Measurements from ENCODE around the gene CSTPP1. TPM values are rescaled to one million over a fixed set of nuclear protein-coding genes. Genes with fewer than 3 reads are reported as not detected.

Gene CSTPP1
- total RNA-seq, 4 donors from 2014 or later: 18.3 to 27.0 (median 24.6) TPM

DNA sequence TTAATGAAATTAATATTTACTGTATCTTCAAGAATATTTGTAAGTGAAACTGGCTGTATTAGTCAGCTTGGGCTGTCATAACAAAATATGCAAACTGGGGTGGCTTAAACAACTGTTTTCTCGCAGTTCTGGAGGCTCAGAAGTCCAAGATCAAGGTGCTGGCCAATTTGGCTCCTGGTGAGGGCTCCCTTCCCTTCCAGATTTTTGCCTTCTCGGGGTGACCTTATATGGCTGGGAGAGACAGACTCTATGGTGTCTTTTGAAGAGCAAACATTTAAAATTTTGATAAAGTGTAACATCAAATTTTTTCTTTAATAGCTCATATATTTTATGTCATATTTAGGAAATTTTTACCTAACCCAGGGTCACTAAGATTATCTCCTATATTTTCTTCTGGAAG, 30.2 kb downstream of the CSTPP1 start:
- no peak overlapping the region for H3K27ac ChIP-seq

DNA sequence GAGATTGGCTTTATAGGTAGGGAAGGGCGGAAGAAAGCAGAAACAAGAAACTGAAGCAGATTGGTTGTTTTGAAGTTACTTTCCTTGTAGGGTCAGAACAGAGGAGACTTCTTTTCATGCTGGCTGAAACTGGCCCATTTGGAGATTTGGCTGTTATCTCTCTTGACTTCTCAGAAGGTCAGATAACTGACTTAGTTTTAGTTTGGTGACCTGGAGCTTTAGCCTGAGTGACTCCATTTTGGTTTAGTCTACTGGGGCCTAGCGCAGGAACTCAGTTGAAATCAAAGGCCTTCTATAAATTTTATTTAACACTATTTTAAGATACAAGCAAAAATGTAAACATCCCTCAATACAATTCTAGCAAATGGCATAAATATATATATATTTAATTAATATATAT, 31.4 kb downstream of the CSTPP1 start:
- DNase-seq: no peak
- in situ Hi-C loops (cut with MboI; ENCODE audit: low pct_ligation_motif_present in 1 of 4, low pct_unique_long_range_greater_than_20kb in 1 of 4, low sequenced_read_pairs in 3 of 4): no loop called here

More for the DNA sequence above, 30.2 kb downstream of the CSTPP1 start:
- WGBS, 2 donors (ENCODE audit: low coverage in 1 of 2): 71 to 78% methylated on average over 2 of the region's 2 CpGs
- intact Hi-C loops (cut with DNase I; ENCODE audit: low total_unique reads) (no loop called here), in situ Hi-C loops (cut with MboI; ENCODE audit: low pct_ligation_motif_present in 1 of 4, low pct_unique_long_range_greater_than_20kb in 1 of 4, low sequenced_read_pairs in 3 of 4) (no loop called here)
- no peak for DNase-seq
- H3K36me3 ChIP-seq: no peaks in the 10 kb centered on the region
- peaks cover 0 to 9% (median 3%) of the 10 kb centered on the region in 4 donors for H3K4me1 ChIP-seq
- TF ChIP-seq, protein P1, sequence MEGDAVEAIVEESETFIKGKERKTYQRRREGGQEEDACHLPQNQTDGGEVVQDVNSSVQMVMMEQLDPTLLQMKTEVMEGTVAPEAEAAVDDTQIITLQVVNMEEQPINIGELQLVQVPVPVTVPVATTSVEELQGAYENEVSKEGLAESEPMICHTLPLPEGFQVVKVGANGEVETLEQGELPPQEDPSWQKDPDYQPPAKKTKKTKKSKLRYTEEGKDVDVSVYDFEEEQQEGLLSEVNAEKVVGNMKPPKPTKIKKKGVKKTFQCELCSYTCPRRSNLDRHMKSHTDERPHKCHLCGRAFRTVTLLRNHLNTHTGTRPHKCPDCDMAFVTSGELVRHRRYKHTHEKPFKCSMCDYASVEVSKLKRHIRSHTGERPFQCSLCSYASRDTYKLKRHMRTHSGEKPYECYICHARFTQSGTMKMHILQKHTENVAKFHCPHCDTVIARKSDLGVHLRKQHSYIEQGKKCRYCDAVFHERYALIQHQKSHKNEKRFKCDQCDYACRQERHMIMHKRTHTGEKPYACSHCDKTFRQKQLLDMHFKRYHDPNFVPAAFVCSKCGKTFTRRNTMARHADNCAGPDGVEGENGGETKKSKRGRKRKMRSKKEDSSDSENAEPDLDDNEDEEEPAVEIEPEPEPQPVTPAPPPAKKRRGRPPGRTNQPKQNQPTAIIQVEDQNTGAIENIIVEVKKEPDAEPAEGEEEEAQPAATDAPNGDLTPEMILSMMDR (IDR thresholded peaks at IDR 0.05): no peak
- TF ChIP-seq POLR2A (IDR thresholded peaks at IDR 0.05) (no peak), POLR2AphosphoS5 (IDR thresholded peaks at IDR 0.05) (no peak), EP300 (IDR thresholded peaks at IDR 0.05; ENCODE audit: low read depth) (no peak)
- no peak overlapping the region for H3K4me3 ChIP-seq
- H3K9me3 ChIP-seq: no peaks in the 10 kb centered on the region
- no peaks in the 10 kb centered on the region for H3K27me3 ChIP-seq

DNA sequence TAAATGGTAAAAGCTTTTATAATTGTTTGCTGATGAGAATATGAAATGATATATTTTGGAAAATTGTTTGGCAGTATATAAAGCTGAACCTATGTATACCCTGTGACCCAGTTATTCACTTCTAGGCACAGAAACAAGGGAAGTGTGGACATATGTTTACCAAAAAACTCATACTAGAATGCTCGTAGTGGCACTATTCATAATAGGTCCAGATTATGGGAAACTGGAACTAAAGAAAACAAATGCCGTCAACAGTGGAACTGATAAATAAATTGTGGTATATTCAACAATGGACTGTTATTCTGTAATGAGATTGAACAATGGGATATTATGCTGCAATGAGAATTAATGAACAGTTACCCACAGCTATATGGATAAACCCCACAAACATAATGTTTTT, 32.8 kb downstream of the CSTPP1 start:
- H3K9me3 ChIP-seq: no peaks in the 10 kb centered on the region
- H3K27ac ChIP-seq: no peak overlapping the region
- TF ChIP-seq POLR2AphosphoS5 (IDR thresholded peaks at IDR 0.05): no peak
- no peak for TF ChIP-seq POLR2A (IDR thresholded peaks at IDR 0.05)
- TF ChIP-seq, protein P1 (IDR thresholded peaks at IDR 0.05): no peak
- no peak for TF ChIP-seq EP300 (IDR thresholded peaks at IDR 0.05; ENCODE audit: low read depth)
- H3K27me3 ChIP-seq: no peaks in the 10 kb centered on the region
- H3K4me3 ChIP-seq: no peak overlapping the region
- peaks cover 0 to 19% (median 7%) of the 10 kb centered on the region in 4 donors for H3K4me1 ChIP-seq
- no peak for DNase-seq
- intact Hi-C loops (cut with DNase I; ENCODE audit: low total_unique reads) (no loop called here), in situ Hi-C loops (cut with MboI; ENCODE audit: low pct_ligation_motif_present in 1 of 4, low pct_unique_long_range_greater_than_20kb in 1 of 4, low sequenced_read_pairs in 3 of 4) (no loop called here)
- 83 to 94% methylated on average over 2 of the region's 2 CpGs for WGBS, 2 donors (ENCODE audit: low coverage in 1 of 2)
- no peaks in the 10 kb centered on the region for H3K36me3 ChIP-seq

More for the DNA sequence above, 31.4 kb downstream of the CSTPP1 start:
- Histone ChIP-seq H3K4me1 (peaks cover 0 to 19% (median 7%) of the 10 kb centered on the region in 4 donors), H3K27ac (no peak overlapping the region), H3K4me3 (no peak overlapping the region), H3K36me3 (no peaks in the 10 kb centered on the region), H3K27me3 (no peaks in the 10 kb centered on the region), H3K9me3 (no peaks in the 10 kb centered on the region)
- TF ChIP-seq POLR2AphosphoS5 (IDR thresholded peaks at IDR 0.05) (no peak), EP300 (IDR thresholded peaks at IDR 0.05; ENCODE audit: low read depth) (no peak), POLR2A (IDR thresholded peaks at IDR 0.05) (no peak)
- TF ChIP-seq, protein P1 (IDR thresholded peaks at IDR 0.05): no peak
- WGBS, 2 donors (ENCODE audit: low coverage in 1 of 2): 92 to 95% methylated on average over 2 of the region's 2 CpGs
- intact Hi-C loops (cut with DNase I; ENCODE audit: low total_unique reads): no loop called here

DNA sequence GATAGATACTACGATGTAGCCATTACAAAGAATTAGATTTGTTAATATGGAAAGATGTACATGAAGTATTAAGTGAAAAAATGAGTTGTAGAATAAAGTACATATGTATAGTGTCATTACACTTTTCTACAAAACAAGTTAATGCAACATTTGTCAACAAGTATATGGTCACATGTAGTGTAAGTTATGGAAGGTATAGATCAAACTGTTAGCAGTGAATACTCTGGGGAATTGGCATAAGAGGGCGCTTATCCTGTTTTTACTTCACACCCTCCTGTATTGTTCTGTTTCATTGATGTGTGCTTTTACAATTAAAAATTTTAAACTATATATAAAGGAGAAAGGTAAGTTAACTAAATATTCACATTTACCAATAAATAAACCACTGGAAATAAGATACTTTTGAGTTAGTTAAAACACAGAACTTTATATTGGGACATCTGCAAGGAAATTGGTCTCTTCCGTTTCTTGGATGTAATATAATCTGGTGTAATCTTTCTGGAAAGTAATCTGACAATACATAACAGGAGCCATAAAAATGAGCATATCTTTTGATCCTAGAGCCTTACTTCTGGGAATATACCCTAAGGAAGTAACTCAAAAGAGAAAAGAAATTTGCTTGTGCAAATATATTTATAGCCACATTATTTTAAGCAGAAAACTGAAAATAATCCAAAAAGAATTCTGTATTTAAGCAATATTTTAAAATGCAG, 34.5 kb downstream of the CSTPP1 start:
- Histone ChIP-seq H3K27ac (no peak overlapping the region), H3K9me3 (no peaks in the 10 kb centered on the region), H3K36me3 (no peaks in the 10 kb centered on the region), H3K4me1 (peaks cover 0 to 19% (median 7%) of the 10 kb centered on the region in 4 donors), H3K4me3 (no peak overlapping the region), H3K27me3 (no peaks in the 10 kb centered on the region)
- intact Hi-C loops (cut with DNase I; ENCODE audit: low total_unique reads): no loop called here
- in situ Hi-C loops (cut with MboI; ENCODE audit: low pct_ligation_motif_present in 1 of 4, low pct_unique_long_range_greater_than_20kb in 1 of 4, low sequenced_read_pairs in 3 of 4): no loop called here
- no peak for DNase-seq
- 71 to 74% methylated on average over 3 of the region's 3 CpGs for WGBS, 2 donors (ENCODE audit: low coverage in 1 of 2)
- TF ChIP-seq, protein P1 (IDR thresholded peaks at IDR 0.05): no peak
- TF ChIP-seq POLR2A (IDR thresholded peaks at IDR 0.05): no peak
- no peak for TF ChIP-seq EP300 (IDR thresholded peaks at IDR 0.05; ENCODE audit: low read depth)
- no peak for TF ChIP-seq POLR2AphosphoS5 (IDR thresholded peaks at IDR 0.05)
